Small intestine (tissue), 7 donors: ENCODE data around the gene PIEZO2. TPM values are rescaled to one million over a fixed set of nuclear protein-coding genes. Genes with fewer than 3 reads are reported as not detected.

ENCODE experiments used
- DNase-seq, 2 donors: peaks; one replicate each; pipeline versions ENCODE4 v3.0.0 to v3.0.0-alpha.2; 2013
- FAIRE-seq: peaks from 2 replicates; lab custom pipeline; 2012; peaks lifted over from hg19 to GRCh38; lab: Jason Lieb, UNC
- H3K27ac ChIP-seq, 3 donors: one replicate each; pipeline ENCODE4 v1.5.1; 2013; ENCODE audit warnings: low read length in 2 of 3, mild to moderate bottlenecking in 2 of 3, control low read depth in 1 of 3, inconsistent platforms in 1 of 3, low read depth in 1 of 3, moderate library complexity in 1 of 3
- H3K27me3 ChIP-seq, 3 donors: one replicate each; pipeline ENCODE4 v1.6.1; 2013; ENCODE audit warnings: low read length in 3 of 3, inconsistent platforms in 1 of 3; ENCODE audit not compliant: control insufficient read depth in 3 of 3, insufficient read depth in 3 of 3
- H3K36me3 ChIP-seq, 3 donors: one replicate each; pipeline ENCODE4 v1.6.1; 2013; ENCODE audit warnings: low read length in 3 of 3, inconsistent platforms in 1 of 3, low read depth in 1 of 3, mild to moderate bottlenecking in 1 of 3, moderate library complexity in 1 of 3; ENCODE audit not compliant: control insufficient read depth in 3 of 3, insufficient read depth in 2 of 3
- H3K4me1 ChIP-seq, 3 donors: one replicate each; pipeline ENCODE4 v1.6.1; 2013; ENCODE audit warnings: low read length in 2 of 3, inconsistent platforms in 1 of 3, low read depth in 1 of 3, mild to moderate bottlenecking in 1 of 3, moderate library complexity in 1 of 3; ENCODE audit not compliant: control insufficient read depth in 3 of 3, insufficient read depth in 2 of 3
- H3K4me3 ChIP-seq, 3 donors: one replicate each; pipeline ENCODE4 v1.5.1; 2013; ENCODE audit warnings: low read length in 3 of 3, control low read depth in 1 of 3, inconsistent platforms in 1 of 3, low read depth in 1 of 3, mild to moderate bottlenecking in 1 of 3, moderate library complexity in 1 of 3
- H3K9me3 ChIP-seq, 2 donors: one replicate each; pipeline ENCODE4 v1.6.1; 2013; ENCODE audit warnings: low read depth in 1 of 2, low read length in 1 of 2; ENCODE audit not compliant: control insufficient read depth in 2 of 2, insufficient read depth in 1 of 2
- WGBS, 3 donors: extraction: QIAGEN DNeasy Blood & Tissue Kit; methylation state at CpG; one replicate each; pipeline ENCODE4 v1.1.7; 2013; 5-methylcytosine and 5-hydroxymethylcytosine counted together
- polyA plus RNA-seq, 4 donors: library from polyadenylated mRNA; stranded (reverse) in 3 of 4; unstranded in 1 of 4; fragments of 200-250 nt in 3 of 4; fragments of 120-200 nt in 1 of 4; gene quantifications; one replicate each; pipeline versions ENCODE4 v1.2.1 to v1.2.3, GENCODE V29; 2013
- donor health status: healthy with polysubstance abuse.
- donor health status: control.
- donor health status: control.
- donor health status: Bipolar disorder and iron deficiency.
- donor health status: healthy.

Gene PIEZO2
- polyA plus RNA-seq, 4 donors = 0.81 to 30.2 (median 1.8) TPM; not detected in 1

GRCh38 chr18:10898417-10898974 is 250.9 kb downstream of the PIEZO2 start:
- no peaks in the 10 kb centered on the region for H3K36me3 ChIP-seq
- no peak for FAIRE-seq
- no peaks in the 10 kb centered on the region for H3K4me1 ChIP-seq
- WGBS, 3 donors = 65 to 79% (median 66%) methylated on average over 4 of the region's 4 CpGs
- no peaks in the 10 kb centered on the region for H3K27me3 ChIP-seq
- no peak overlapping the region for H3K4me3 ChIP-seq
- H3K27ac ChIP-seq = no peak overlapping the region
- DNase-seq = no peak
- no peaks in the 10 kb centered on the region for H3K9me3 ChIP-seq

- no peaks in the 10 kb centered on the region for H3K4me1 ChIP-seq
- no peaks in the 10 kb centered on the region for H3K27me3 ChIP-seq
- no peaks in the 10 kb centered on the region for H3K9me3 ChIP-seq
- H3K4me3 ChIP-seq = no peak overlapping the region
- no peak for FAIRE-seq
- WGBS, 3 donors = 76 to 91% (median 82%) methylated on average over 3 of the region's 3 CpGs
- H3K27ac ChIP-seq = no peak overlapping the region
- H3K36me3 ChIP-seq = no peaks in the 10 kb centered on the region
- DNase-seq = no peak
Observed at GRCh38 chr18:10896851-10897250, 252.5 kb downstream of the PIEZO2 start.

GRCh38 chr18:10895976-10896375 is 253.4 kb downstream of the PIEZO2 start:
- WGBS, 3 donors = 61 to 88% (median 68%) methylated on average over 4 of the region's 4 CpGs

GRCh38 chr18:10894501-10894900 is 254.9 kb downstream of the PIEZO2 start:
- Histone ChIP-seq H3K36me3 (no peaks in the 10 kb centered on the region), H3K9me3 (no peaks in the 10 kb centered on the region), H3K4me1 (no peaks in the 10 kb centered on the region), H3K27ac (no peak overlapping the region), H3K4me3 (no peak overlapping the region), H3K27me3 (no peaks in the 10 kb centered on the region)
- no peak for FAIRE-seq
- no peak for DNase-seq
- 76 to 84% (median 83%) methylated on average over 10 of the region's 10 CpGs for WGBS, 3 donors

More at GRCh38 chr18:10895976-10896375, 253.4 kb downstream of the PIEZO2 start:
- Histone ChIP-seq H3K4me3 (no peak overlapping the region), H3K27me3 (no peaks in the 10 kb centered on the region), H3K9me3 (no peaks in the 10 kb centered on the region), H3K36me3 (no peaks in the 10 kb centered on the region), H3K4me1 (no peaks in the 10 kb centered on the region), H3K27ac (no peak overlapping the region)
- DNase-seq (no peak), FAIRE-seq (no peak)

GRCh38 chr18:10893761-10894160 is 255.6 kb downstream of the PIEZO2 start:
- 81 to 91% (median 88%) methylated on average over 5 of the region's 5 CpGs for WGBS, 3 donors

GRCh38 chr18:10893196-10893595 is 256.2 kb downstream of the PIEZO2 start:
- FAIRE-seq = no peak
- no peak overlapping the region for H3K4me3 ChIP-seq
- H3K27ac ChIP-seq = no peak overlapping the region
- no peaks in the 10 kb centered on the region for H3K9me3 ChIP-seq
- no peaks in the 10 kb centered on the region for H3K27me3 ChIP-seq
- H3K36me3 ChIP-seq = no peaks in the 10 kb centered on the region
- H3K4me1 ChIP-seq = no peaks in the 10 kb centered on the region
- WGBS, 3 donors = 33 to 63% (median 40%) methylated on average over 2 of the region's 2 CpGs
- no peak for DNase-seq

More at GRCh38 chr18:10893761-10894160, 255.6 kb downstream of the PIEZO2 start:
- no peak overlapping the region for H3K4me3 ChIP-seq
- no peaks in the 10 kb centered on the region for H3K36me3 ChIP-seq
- H3K9me3 ChIP-seq = no peaks in the 10 kb centered on the region
- FAIRE-seq = no peak
- no peak for DNase-seq
- no peaks in the 10 kb centered on the region for H3K4me1 ChIP-seq
- H3K27ac ChIP-seq = no peak overlapping the region
- H3K27me3 ChIP-seq = no peaks in the 10 kb centered on the region

- Histone ChIP-seq H3K4me1 (no peaks in the 10 kb centered on the region), H3K27ac (no peak overlapping the region), H3K27me3 (no peaks in the 10 kb centered on the region), H3K4me3 (no peak overlapping the region), H3K36me3 (no peaks in the 10 kb centered on the region), H3K9me3 (no peaks in the 10 kb centered on the region)
- FAIRE-seq = no peak
- DNase-seq = no peak
- 40 to 63% (median 49%) methylated on average over 1 of the region's 1 CpG for WGBS, 3 donors
Observed at GRCh38 chr18:10892786-10893185, 256.6 kb downstream of the PIEZO2 start.

- FAIRE-seq = no peak
- no peak for DNase-seq
- WGBS, 3 donors = 79 to 89% (median 82%) methylated on average over 1 of the region's 1 CpG
- Histone ChIP-seq H3K4me1 (no peaks in the 10 kb centered on the region), H3K27me3 (no peaks in the 10 kb centered on the region), H3K4me3 (no peak overlapping the region), H3K27ac (no peak overlapping the region), H3K36me3 (no peaks in the 10 kb centered on the region), H3K9me3 (no peaks in the 10 kb centered on the region)
Observed at GRCh38 chr18:10890022-10890421, 259.3 kb downstream of the PIEZO2 start.

- no peaks in the 10 kb centered on the region for H3K27me3 ChIP-seq
- no peaks in the 10 kb centered on the region for H3K4me1 ChIP-seq
- H3K36me3 ChIP-seq = no peaks in the 10 kb centered on the region
- FAIRE-seq (no peak), DNase-seq (peak in 1 of 2 donors; percentile 61)
- H3K9me3 ChIP-seq = no peaks in the 10 kb centered on the region
- 10 to 55% (median 17%) methylated on average over 1 of the region's 1 CpG for WGBS, 3 donors
- H3K4me3 ChIP-seq = no peak overlapping the region
- H3K27ac ChIP-seq = no peak overlapping the region
Observed at GRCh38 chr18:10878703-10879102, 270.7 kb downstream of the PIEZO2 start.
